SU-DHL-6 (cell line): ENCODE results near the gene NFE2L3.

ENCODE experiments used
- CTCF ChIP-seq: fragments of 200-600 bp; sonication (generic); IDR thresholded peaks from one replicate; pipeline ENCODE4 v1.5.1; 2017; ENCODE audit warnings: antibody characterized with exemption, mild to moderate bottlenecking, low read length, moderate library complexity; ENCODE audit not compliant: insufficient read depth, poor library complexity, severe bottlenecking
- EZH2phosphoT487 ChIP-seq: fragments of 200-600 bp; sonication (generic), shearing (Covaris generic); conservative IDR thresholded peaks from 2 replicates; pipeline ENCODE4 v1.6.1; 2018; ENCODE audit warnings: mild to moderate bottlenecking, antibody characterized with exemption, low read length, moderate library complexity, mixed read lengths

- no peak for TF ChIP-seq CTCF
- TF ChIP-seq EZH2phosphoT487, result no peak
These were observed 28.0 kb downstream of the NFE2L3 start for GRCh38 chr7:26179826-26180497.
